Pulmonary artery endothelial cell (primary cell): Measurements from ENCODE around the gene ST6GALNAC5. TPM values are rescaled to one million over a fixed set of nuclear protein-coding genes. Genes with fewer than 3 reads are reported as not detected.

Experiments
- DNase-seq: peaks from one replicate; pipeline ENCODE4 v3.0.0-alpha.2; 2011; ENCODE audit warnings: low read depth, low spot score
- total RNA-seq: library from RNA; depleted of rRNA; stranded (reverse); fragments of >200 nt; gene quantifications from 2 replicates; pipeline ENCODE4 v1.2.3, GENCODE V29; 2014

The ST6GALNAC5 gene
- total RNA-seq, 1 donor from 2014 or later: not detected

DNA sequence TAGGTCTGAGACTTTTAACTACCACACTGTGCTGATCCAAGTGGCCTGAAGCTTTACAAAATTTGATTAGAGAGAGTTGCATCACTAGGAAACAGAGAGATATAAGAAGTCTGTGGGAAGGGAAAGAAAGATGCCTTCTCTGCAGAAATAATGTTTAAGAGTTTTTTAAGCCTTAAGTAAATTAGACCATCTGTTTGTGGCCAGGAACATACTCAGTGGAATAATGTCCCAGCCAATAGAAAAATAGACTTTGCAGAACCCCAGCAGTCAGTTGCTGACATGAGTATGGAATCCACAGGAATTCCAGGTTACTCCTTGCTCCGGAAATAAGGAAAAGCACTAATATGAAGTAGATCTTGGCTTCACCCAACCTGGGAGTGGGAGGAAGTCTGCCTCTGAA is 144.8 kb downstream of the ST6GALNAC5 start:
- no peak for DNase-seq

DNA sequence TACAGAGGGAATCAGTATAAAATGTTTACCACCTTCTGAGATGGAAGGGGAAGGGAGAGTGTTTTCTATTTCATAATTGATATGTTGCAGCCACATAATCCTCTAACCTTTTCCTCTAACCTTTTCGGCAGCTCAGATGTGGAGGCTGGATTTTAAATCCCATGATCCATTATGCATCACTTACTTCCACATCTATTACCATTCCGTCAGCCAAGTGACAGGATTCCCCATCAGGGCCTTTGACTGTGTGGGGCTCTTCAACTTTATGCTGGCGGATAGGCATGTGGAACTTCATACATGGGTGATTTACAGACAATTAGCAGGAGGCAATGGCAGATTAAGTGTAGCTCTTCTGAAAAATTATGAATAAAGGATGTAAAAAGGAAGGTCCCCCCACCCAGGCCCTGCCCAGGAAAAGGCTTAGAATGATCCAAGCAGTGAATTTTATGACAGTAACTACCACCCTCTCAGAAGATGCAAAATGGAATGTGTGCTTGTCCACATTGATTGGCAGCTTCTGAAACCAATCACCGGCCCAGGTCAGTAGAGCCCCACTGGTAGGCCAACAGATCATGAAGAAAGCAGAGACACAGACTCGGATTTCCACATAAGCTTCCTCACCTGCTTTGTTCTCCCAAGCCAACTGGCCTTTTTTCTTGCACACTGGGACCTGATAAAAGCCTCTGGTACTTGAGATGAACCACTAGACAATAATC is 147.0 kb downstream of the ST6GALNAC5 start:
- DNase-seq: no peak

DNA sequence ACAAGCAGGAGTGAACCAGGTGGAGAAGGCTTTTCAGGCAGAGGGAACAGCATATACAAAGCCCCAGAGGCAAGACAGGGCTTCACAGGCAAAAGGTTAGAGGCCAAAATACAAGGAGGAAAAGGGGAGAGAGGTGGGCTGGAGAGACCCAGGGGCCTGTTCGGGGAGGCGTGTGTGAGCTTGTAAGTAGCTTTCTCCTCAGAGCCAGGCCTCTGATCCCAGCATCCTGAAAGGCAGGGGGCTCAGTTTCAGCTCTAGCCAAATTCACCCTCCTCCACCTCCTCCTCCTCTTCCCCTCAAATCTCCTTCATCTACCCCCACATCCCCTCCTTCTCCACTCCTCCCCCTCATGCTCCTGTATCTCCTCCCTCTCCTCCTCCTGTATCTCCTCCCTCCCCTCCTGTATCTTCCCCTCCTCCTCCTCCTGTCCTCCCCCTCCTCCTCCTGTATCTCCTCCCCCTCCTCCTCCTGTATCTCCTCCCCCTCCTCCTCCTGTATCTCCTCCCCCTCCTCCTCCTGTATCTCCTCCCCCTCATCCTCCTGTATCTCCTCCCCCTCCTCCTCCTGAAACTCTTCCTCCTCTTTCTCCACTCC is 148.6 kb downstream of the ST6GALNAC5 start:
- DNase-seq: no peak

DNA sequence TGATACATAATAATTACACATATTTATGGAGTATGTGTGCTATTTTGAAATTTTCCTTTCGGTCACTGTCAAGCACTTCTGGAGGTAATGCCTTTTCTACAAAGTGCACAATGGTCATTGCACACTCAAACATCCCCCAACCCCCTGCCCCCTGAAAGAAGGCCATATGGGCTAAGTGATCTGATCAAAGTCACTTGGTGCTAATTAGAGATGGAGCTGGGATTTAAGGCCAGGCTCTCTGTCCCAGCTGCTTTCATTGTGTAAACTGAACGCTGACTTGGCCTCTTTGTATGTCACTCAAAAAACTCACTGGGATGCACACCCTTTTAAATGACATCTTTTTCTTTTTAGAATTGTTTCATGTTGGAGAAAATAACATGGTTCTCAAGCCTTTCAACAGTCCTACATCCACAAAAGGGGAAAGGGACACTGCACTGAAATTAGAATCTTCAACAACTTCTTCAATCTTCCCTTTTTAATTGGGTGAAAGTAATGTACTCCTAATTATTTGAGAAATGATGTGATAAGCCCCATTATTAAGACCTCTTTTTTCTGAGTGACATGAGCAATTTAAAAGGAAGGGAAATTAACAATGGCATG is 149.2 kb downstream of the ST6GALNAC5 start:
- no peak for DNase-seq

DNA sequence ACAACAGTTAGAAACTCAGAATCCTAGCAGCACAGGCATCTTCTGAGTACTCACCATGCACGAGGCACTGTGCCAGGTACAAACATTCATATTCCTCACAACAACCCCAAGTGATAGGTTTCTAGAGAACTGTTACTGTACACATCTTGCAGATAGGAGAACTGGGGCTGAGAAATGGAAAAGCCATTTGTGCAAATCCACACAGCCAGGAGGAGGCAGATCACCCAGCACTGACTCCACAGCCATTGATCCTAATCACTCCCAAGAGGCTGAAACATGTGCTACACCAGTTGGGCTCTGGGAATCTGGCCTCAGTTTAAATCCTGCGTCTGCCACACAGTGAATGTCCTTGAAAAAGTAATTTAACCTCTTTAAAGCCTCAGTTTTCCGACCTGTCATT is 151.0 kb downstream of the ST6GALNAC5 start:
- no peak for DNase-seq

DNA sequence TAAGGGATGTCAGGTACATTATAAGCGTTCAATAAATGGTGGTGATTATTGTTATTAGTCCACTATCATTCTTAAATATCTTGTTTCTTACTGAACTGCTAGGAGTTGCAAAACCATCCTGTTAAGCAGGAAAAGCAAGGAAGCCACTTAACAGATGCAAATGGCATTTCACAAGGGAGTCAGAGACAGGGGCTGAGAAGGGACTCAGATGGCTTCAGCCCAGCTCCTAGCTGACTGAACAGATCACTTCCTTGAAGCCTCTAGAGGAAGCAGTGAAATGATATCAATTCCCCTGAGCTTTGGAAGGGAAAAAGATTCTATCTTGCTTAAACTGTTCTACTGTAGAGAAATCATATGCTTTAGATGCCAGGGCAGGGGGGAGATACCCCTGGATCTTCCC is 151.5 kb downstream of the ST6GALNAC5 start:
- no peak for DNase-seq

DNA sequence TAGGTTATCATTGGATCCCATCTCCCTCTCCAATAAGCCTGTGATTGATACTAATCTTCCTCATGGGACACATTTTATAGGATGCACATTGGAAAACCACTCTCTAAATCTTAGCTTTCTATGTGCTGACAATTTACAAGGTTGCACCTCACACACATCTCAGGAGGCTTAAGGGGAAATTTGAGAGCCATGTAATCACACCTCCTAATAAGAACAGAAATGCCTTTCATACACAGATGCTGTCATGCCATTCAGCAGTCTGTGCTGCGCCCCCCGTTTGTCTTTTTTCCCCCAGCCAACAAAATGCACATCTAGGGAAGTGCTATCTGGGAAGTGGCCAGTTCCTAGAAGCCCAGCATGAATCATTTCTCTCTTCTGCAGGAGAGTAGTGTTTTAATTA is 154.5 kb downstream of the ST6GALNAC5 start:
- no peak for DNase-seq

DNA sequence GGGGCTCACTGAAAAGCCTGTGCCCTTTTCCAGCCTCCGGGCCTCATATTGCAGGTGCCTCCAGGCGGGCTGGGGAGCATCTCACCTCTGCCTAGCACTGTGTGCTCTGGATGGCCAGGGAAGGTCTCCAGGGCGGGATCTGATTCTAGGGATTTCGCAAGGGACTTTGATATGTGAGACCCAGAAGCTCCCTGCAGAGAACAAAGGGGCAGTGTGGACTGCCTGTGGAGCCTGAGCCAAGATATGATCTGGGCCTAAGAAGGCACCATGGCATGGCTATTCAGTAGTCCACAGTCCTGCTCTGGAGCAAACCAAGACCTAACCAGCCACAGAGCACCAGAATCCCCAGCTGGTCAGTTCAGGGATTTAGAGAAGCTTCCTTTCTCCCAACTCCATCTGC is 157.2 kb downstream of the ST6GALNAC5 start:
- DNase-seq: no peak

DNA sequence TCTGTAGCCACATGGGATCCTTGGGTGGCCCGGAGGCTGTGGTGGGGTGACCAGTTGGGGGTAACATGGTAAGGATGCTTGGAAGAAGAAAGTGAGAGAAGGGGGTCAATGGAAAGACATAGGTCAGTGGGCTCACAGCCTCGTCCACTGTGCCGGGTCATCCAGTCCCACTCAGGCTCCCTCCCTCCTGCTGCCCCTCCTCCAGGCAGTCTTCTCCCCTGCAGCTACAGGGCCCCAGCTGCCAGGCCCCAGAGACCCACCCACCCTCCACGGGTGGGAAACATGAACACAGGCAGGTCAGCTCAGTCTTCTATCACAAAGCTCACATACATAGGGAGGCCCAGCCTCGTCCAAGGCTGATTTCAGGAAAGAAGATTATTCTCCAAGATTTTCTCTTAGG is 158.3 kb downstream of the ST6GALNAC5 start:
- DNase-seq: no peak

DNA sequence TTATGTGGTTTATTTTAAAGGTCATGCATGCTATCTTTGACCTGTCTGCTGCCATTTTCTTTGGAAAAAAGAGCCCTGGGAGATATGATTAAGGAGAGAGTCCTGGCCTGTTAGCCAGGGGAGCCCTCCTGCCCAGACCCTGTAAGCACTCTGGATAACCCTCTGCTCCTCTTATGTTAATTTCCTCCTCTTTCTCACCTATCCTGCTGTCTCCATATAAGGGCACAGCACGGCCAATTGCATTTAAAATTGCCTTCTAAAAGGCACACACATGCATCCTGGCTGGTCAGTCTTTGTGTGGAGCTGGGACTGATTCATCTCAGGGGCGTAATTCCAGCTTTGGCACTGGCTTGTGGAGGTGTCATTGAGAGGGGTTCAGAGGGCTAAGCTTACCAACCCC is 158.9 kb downstream of the ST6GALNAC5 start:
- DNase-seq: no peak

DNA sequence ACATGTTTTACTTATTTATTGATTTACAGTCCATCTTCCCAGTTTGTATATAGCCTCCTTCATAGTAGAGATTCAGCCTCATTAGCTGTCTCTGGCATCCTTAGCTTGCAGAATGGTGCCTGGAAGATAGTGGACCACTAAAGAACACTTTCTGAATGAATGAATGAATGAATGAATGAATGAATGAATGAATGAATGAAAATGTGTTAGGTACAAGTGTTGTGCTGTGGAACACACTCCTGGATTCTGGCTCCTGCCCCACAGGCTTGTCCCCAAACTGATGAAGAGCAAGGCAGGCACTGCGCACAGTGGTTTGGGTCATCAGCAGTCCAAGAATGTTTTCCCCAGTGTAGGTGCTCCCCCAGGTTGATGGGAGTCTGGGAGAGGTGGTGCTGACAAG is 159.4 kb downstream of the ST6GALNAC5 start:
- DNase-seq: no peak

DNA sequence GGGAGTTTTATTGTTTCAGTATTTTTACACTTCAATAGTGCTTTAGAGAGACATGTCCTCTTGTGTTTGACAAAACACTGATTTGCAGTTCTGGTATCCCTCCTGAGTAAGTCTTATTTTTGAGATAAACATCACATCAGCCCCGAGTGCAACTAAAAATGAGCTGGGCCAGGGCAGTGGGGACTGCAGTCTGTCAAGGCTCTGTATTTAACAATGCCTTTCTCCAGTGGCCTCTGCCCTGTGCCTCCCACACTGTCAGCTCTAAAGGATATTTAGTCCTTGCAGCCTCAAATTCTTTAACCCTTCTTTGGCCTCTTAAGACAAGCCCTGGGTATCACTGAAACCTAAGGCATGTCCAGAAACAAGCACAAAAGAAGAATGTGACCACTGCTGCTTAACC is 160.6 kb downstream of the ST6GALNAC5 start:
- no peak for DNase-seq

DNA sequence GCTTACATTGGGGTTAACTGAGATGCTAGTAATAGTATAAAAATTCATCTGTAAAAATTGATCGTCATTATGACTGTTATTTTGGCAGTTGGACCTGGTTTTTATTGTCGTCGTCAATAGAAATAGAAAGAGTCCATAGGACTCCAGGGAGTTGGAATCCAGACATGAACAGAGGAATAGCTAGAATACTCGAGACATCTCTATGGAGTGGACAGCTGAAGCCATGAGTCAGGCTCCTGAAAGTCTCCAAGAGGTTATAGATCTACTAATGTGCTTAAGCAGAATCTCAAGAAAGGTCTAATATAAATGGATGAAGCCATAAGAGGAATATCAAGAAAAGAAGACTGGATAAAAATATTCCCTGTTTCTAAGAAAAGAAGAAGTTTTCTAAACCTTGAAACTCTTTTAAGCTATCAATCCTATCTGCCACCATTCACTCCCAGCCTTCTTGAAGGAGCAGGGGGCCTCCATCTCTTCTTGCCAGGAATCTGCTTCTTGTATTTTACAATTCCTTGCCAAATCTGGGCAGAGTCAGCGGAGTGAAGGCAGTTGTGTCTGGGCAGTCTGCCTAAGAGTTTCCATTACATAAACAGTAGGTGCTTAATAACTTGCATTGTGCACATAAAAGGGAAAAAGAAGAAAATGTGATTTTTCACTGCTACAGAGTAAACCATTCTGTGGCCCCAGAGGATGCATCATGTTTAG is 163.3 kb downstream of the ST6GALNAC5 start:
- DNase-seq: no peak

DNA sequence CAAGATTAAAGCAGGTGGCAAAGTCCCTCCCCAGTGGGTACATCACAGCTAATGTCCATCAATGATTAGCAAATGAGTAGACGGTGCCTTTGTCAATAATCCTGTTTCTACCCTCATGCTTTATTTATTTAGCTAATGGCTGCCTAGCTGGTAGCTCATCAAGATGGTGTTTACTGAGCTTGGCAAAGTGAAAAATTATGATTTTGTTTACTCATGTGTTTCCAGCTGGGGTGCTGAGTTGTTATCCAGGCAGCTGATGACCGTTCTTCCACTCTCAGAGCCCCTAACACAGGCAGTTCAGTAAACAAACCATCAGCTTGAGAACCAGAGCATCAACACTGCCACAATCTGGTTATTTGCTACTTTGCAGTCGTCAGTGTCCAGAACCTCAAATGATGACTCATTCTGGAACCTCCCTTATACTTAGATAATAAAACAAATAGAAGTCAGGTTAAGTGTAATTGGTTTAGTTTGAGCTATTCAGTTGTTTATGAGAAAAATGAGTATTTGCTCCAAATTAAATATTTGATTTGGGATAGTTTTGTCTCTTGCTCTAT is 163.9 kb downstream of the ST6GALNAC5 start:
- DNase-seq: no peak

DNA sequence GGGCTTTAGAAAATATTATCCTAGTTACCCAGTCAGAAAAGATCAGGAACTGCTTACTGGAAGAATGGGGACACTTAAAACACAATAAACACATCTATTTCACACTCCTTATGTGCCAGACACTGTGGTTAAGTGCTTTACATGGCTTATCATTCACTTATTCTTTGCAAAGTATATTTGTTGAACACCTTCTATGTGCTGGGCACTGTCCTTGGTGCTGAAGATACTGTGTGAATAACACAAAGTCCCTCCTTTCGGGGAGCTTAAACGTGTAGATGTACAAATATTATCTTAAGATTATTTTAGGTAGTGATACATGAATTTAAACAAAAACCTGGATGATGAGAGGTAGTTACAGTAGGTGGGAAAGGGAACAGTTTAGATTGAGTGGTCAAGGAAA is 169.3 kb downstream of the ST6GALNAC5 start:
- DNase-seq: no peak

DNA sequence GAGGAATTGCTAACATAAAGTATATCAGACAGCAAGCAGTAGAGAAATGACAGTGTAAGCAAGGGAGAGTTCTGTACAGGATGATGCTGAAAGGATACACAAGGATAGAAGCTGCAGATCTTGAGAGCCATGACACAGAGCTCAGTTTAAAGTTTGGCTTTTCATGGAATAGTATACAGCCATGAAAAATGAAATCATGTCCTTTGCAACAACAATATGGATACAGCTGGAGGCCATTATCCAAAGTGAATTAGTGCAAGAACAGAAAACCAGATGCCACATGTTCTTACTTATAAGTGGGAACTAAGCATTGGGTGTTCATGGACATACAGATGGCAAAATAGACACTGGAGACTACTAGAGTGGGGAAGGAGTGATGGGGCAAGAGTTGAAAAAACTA is 169.8 kb downstream of the ST6GALNAC5 start:
- DNase-seq: no peak

DNA sequence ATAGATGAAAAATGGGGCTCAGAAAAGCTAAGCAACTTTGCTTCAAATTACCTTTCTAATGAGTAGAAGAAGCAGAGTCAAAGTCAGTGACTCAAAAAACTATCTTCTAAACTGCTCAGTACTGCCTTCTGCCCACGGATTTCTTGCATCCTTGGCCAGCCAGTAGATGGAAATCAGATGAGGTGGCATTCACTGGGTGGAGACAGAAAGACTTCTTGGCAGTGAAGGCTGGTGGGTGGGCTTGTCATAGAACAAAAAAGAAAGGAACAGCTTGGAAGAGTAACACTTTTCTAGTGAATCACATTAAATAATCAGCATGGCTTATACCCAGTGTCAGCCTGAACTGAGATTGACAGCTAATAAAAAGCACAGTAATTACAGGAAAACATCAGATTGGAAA is 170.7 kb downstream of the ST6GALNAC5 start:
- no peak for DNase-seq

DNA sequence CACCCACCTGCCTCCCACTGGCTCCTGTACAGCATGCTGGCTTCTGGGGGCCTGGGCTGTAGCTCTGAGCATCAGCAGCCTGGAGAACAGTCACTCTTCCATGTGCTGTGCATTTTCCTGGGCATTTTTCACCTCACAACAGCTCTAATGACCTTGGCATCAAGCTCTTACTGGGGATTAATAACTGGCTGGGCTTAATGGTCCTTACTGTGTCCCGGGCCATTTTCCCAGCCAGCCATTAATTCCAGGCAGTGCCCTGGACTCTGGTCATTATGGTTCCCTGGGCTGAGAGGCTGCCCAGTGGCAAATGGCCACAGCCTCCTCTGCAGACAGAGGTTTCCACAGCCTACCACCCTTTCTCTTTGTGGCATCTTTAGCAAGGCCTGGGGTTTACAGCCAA is 171.8 kb downstream of the ST6GALNAC5 start:
- no peak for DNase-seq

DNA sequence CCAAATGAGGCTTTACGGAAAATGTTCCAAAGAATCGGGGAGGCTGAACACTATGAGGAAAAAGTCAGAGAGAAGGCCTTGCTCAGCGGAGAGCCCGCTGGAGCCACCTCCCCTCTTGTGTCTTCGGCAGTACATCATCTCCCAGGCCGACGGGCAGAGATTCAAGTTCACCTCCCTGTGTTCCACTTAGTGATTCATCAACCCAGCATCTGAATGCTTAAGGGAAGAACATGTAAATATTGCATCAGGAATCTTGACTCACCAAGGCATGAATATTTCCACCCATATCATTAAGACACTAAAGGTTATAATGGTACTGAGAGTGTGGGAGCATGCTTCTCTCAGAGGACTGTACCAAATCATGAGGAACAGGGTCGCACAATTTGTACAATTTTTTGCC is 172.5 kb downstream of the ST6GALNAC5 start:
- DNase-seq: no peak

DNA sequence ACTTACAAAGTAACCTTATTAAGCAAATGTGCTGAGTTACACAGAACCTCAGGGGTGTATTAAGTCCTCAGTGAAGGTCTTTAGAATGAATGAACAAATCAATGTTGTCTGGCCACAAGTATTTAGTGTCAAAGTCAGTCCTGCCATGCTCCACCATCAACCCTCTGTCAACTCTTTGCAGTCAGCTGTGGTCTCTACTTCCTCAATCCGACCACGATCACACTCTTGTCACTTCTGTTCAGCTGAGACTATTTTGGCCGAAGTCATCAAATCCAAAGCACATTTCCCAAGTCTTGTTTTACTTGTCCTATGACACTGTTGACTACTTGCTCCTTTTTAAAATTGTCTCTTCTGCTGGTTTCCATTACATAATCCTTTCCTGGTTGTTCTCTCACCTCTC is 173.5 kb downstream of the ST6GALNAC5 start:
- no peak for DNase-seq

DNA sequence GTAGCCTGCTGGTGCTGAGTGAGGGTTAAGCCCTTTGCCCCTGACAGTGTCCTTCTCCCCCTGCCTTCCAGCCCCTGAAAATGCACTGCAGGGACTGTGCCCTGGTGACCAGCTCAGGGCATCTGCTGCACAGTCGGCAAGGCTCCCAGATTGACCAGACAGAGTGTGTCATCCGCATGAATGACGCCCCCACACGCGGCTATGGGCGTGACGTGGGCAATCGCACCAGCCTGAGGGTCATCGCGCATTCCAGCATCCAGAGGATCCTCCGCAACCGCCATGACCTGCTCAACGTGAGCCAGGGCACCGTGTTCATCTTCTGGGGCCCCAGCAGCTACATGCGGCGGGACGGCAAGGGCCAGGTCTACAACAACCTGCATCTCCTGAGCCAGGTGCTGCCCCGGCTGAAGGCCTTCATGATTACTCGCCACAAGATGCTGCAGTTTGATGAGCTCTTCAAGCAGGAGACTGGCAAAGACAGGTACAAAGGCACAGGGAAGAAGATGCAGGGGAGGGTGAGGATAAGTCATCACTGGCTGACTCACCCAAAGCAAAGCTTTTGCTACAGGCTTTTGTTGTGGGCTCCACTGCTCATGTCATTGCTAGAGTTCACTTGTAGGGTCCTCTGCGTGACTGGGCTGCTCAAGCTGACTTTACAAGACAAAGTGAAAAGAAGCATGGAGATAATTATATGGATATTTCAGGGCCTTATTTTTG is 177.0 kb downstream of the ST6GALNAC5 start:
- DNase-seq: no peak

DNA sequence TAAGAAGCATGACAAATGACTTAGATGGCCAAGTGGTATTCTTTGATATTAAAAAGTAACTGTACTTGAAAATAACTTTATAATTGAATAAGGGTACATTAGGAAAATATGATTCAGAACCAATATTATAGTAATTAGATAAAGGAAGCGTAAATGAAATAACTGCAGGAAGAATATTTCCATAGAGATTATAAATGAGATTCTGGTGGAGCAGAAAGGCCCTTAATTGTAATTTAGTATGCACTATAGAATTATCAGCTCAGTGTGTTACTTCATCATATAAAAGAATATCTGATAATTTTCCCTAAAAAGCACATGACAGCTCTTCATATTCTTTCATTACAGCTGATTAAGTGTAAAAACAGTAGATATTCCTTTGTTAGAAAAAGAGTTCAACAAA is 180.3 kb downstream of the ST6GALNAC5 start:
- no peak for DNase-seq
